ENCODE results near the gene ZNF423. TPM values are rescaled to one million over a fixed set of nuclear protein-coding genes. Genes with fewer than 3 reads are reported as not detected.

ZNF423 gene
- polyA plus RNA-seq, 4 donors, result 0.54 to 10.3 (median 2.9) TPM; not detected in 1

- FAIRE-seq (no peak), DNase-seq (no peak)
- Histone ChIP-seq H3K4me3 (ENCODE audit: low read depth in 1 of 3, low read length in 3 of 3) (no peak overlapping the region), H3K4me1 (ENCODE audit: control insufficient read depth in 3 of 3, insufficient read depth in 2 of 3, low read depth in 1 of 3, low read length in 2 of 3) (no peaks in the 10 kb centered on the region), H3K36me3 (ENCODE audit: control insufficient read depth in 3 of 3, insufficient read depth in 2 of 3, low read depth in 1 of 3, low read length in 3 of 3) (no peaks in the 10 kb centered on the region), H3K27ac (ENCODE audit: low read depth in 1 of 3, low read length in 2 of 3) (no peak overlapping the region), H3K9me3 (ENCODE audit: control insufficient read depth in 2 of 2, insufficient read depth in 1 of 2, low read depth in 1 of 2, low read length in 1 of 2) (no peaks in the 10 kb centered on the region), H3K27me3 (ENCODE audit: control insufficient read depth in 3 of 3, insufficient read depth in 3 of 3, low read length in 3 of 3) (peaks cover 0 to 8% (median 5%) of the 10 kb centered on the region in 3 donors)
- WGBS, 3 donors, result 73 to 89% (median 78%) methylated on average over 6 of the region's 6 CpGs
These were observed 395.8 kb downstream of the ZNF423 start for GRCh38 chr16:49459953-49460735.

GRCh38 chr16:49458656-49459445 is 397.1 kb downstream of the ZNF423 start:
- peaks cover 0 to 3% (median 0%) of the 10 kb centered on the region in 3 donors for H3K27me3 ChIP-seq (ENCODE audit: control insufficient read depth in 3 of 3, insufficient read depth in 3 of 3, low read length in 3 of 3)
- DNase-seq (no peak), FAIRE-seq (no peak)

GRCh38 chr16:49458243-49458642 is 397.7 kb downstream of the ZNF423 start:
- WGBS, 3 donors, result 63 to 85% (median 71%) methylated on average over 6 of the region's 6 CpGs
- no peaks in the 10 kb centered on the region for H3K4me1 ChIP-seq (ENCODE audit: control insufficient read depth in 3 of 3, insufficient read depth in 2 of 3, low read depth in 1 of 3, low read length in 2 of 3)
- no peak overlapping the region for H3K27ac ChIP-seq (ENCODE audit: low read depth in 1 of 3, low read length in 2 of 3)
- peaks cover 0 to 3% (median 0%) of the 10 kb centered on the region in 3 donors for H3K27me3 ChIP-seq (ENCODE audit: control insufficient read depth in 3 of 3, insufficient read depth in 3 of 3, low read length in 3 of 3)
- no peak for DNase-seq
- no peak for FAIRE-seq
- H3K36me3 ChIP-seq (ENCODE audit: control insufficient read depth in 3 of 3, insufficient read depth in 2 of 3, low read depth in 1 of 3, low read length in 3 of 3), result no peaks in the 10 kb centered on the region
- no peak overlapping the region for H3K4me3 ChIP-seq (ENCODE audit: low read depth in 1 of 3, low read length in 3 of 3)
- no peaks in the 10 kb centered on the region for H3K9me3 ChIP-seq (ENCODE audit: control insufficient read depth in 2 of 2, insufficient read depth in 1 of 2, low read depth in 1 of 2, low read length in 1 of 2)

More at GRCh38 chr16:49458656-49459445, 397.1 kb downstream of the ZNF423 start:
- no peak overlapping the region for H3K27ac ChIP-seq (ENCODE audit: low read depth in 1 of 3, low read length in 2 of 3)
- H3K9me3 ChIP-seq (ENCODE audit: control insufficient read depth in 2 of 2, insufficient read depth in 1 of 2, low read depth in 1 of 2, low read length in 1 of 2), result no peaks in the 10 kb centered on the region
- H3K4me1 ChIP-seq (ENCODE audit: control insufficient read depth in 3 of 3, insufficient read depth in 2 of 3, low read depth in 1 of 3, low read length in 2 of 3), result no peaks in the 10 kb centered on the region
- H3K36me3 ChIP-seq (ENCODE audit: control insufficient read depth in 3 of 3, insufficient read depth in 2 of 3, low read depth in 1 of 3, low read length in 3 of 3), result no peaks in the 10 kb centered on the region
- WGBS, 3 donors, result 78 to 88% (median 85%) methylated on average over 5 of the region's 5 CpGs
- H3K4me3 ChIP-seq (ENCODE audit: low read depth in 1 of 3, low read length in 3 of 3), result no peak overlapping the region

DNA sequence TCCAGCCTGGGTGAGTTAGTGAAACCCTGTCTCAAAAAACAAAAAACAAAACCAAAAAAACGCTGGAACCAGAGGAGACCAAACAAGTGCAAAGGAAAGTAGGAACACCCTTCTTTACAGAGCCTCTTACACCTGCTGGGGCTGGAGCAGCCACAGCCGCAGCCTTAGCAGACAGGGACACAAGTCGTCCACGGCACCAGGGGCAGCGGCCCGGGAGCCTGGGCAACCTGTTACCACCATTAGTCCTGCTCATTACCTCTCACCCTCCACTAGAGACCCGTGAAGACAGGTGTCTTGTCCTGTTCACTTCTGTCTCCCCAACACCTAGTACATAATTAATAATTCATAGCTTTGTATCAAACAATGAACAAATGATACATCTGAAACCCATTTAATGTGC is 398.7 kb downstream of the ZNF423 start:
- DNase-seq, result no peak
- no peaks in the 10 kb centered on the region for H3K9me3 ChIP-seq (ENCODE audit: control insufficient read depth in 2 of 2, insufficient read depth in 1 of 2, low read depth in 1 of 2, low read length in 1 of 2)
- H3K36me3 ChIP-seq (ENCODE audit: control insufficient read depth in 3 of 3, insufficient read depth in 2 of 3, low read depth in 1 of 3, low read length in 3 of 3), result no peaks in the 10 kb centered on the region
- H3K27ac ChIP-seq (ENCODE audit: low read depth in 1 of 3, low read length in 2 of 3), result no peak overlapping the region
- H3K4me1 ChIP-seq (ENCODE audit: control insufficient read depth in 3 of 3, insufficient read depth in 2 of 3, low read depth in 1 of 3, low read length in 2 of 3), result no peaks in the 10 kb centered on the region
- H3K27me3 ChIP-seq (ENCODE audit: control insufficient read depth in 3 of 3, insufficient read depth in 3 of 3, low read length in 3 of 3), result peaks cover 0 to 3% (median 0%) of the 10 kb centered on the region in 3 donors
- 74 to 86% (median 77%) methylated on average over 7 of the region's 7 CpGs for WGBS, 3 donors
- no peak for FAIRE-seq
- no peak overlapping the region for H3K4me3 ChIP-seq (ENCODE audit: low read depth in 1 of 3, low read length in 3 of 3)

DNA sequence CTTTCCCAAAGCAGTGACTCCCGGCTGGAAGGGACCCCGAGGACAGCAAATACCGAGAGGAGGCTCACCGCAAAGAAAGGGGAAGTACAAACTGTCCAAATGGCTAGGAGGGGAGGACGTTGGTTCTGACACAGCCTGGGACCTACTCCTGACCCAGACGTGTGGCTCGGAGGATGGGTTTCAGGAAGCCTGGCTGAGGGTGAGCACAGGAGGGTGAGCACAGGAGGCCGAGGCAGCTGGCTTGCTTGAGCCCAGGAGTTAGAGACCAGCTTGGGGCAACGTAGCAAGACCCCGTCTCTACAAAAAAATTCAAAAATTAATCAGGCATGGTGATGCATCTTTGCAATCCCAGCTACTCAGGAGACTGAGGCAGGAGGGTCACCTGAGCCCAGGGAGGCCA is 399.1 kb downstream of the ZNF423 start:
- Histone ChIP-seq H3K4me3 (ENCODE audit: low read depth in 1 of 3, low read length in 3 of 3) (no peak overlapping the region), H3K36me3 (ENCODE audit: control insufficient read depth in 3 of 3, insufficient read depth in 2 of 3, low read depth in 1 of 3, low read length in 3 of 3) (no peaks in the 10 kb centered on the region), H3K27ac (ENCODE audit: low read depth in 1 of 3, low read length in 2 of 3) (no peak overlapping the region), H3K4me1 (ENCODE audit: control insufficient read depth in 3 of 3, insufficient read depth in 2 of 3, low read depth in 1 of 3, low read length in 2 of 3) (no peaks in the 10 kb centered on the region), H3K9me3 (ENCODE audit: control insufficient read depth in 2 of 2, insufficient read depth in 1 of 2, low read depth in 1 of 2, low read length in 1 of 2) (no peaks in the 10 kb centered on the region), H3K27me3 (ENCODE audit: control insufficient read depth in 3 of 3, insufficient read depth in 3 of 3, low read length in 3 of 3) (peaks cover 0 to 6% (median 0%) of the 10 kb centered on the region in 3 donors)
- FAIRE-seq (no peak), DNase-seq (no peak)
- 81 to 85% (median 83%) methylated on average over 10 of the region's 10 CpGs for WGBS, 3 donors

GRCh38 chr16:49455991-49456745 is 399.7 kb downstream of the ZNF423 start:
- WGBS, 3 donors, result 77 to 90% (median 77%) methylated on average over 8 of the region's 8 CpGs
- FAIRE-seq, result no peak

DNA sequence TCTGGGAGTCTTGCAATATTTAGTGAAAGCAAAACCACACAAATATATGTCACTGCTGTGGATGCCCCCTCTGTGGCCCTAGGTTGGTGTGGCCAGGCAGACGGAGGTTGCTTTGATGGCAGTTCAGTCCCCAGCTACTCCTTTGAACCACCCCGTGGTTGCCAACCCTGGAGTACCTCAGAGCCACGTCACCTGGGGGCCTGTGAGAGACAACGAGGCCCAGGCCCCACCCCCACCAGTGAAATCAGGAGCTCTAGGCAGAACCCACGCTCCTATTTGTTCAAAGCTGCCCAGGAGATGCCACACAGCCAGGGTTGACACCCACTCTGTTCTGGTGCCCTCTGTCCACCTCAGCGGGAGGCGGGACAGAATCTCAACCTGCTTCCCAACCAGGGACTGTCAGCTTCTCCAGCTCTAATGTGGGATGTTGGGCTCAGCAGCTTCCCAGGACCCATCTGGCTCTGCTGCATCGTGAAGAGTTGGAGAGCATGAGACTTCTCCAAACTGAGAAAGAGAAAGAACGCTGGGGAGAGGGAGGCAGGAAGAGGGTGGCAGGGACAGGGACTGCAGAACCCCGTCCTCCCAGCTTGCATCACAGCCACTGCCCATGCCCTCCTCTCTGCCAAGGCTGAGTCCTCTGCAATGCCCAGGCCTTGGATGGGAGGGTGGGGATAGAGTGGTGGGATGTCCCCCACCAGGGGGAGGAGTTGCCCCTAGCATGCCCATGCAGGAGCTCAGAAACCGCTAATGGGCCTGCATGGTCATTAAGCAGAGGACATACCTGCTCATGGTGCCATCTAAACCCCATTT is 400.5 kb downstream of the ZNF423 start:
- WGBS, 3 donors, result 77 to 82% (median 80%) methylated on average over 11 of the region's 11 CpGs
- no peak for DNase-seq

More at GRCh38 chr16:49455991-49456745, 399.7 kb downstream of the ZNF423 start:
- Histone ChIP-seq H3K27me3 (ENCODE audit: control insufficient read depth in 3 of 3, insufficient read depth in 3 of 3, low read length in 3 of 3) (peaks cover 0 to 6% (median 0%) of the 10 kb centered on the region in 3 donors), H3K4me1 (ENCODE audit: control insufficient read depth in 3 of 3, insufficient read depth in 2 of 3, low read depth in 1 of 3, low read length in 2 of 3) (no peaks in the 10 kb centered on the region), H3K4me3 (ENCODE audit: low read depth in 1 of 3, low read length in 3 of 3) (no peak overlapping the region), H3K27ac (ENCODE audit: low read depth in 1 of 3, low read length in 2 of 3) (no peak overlapping the region), H3K9me3 (ENCODE audit: control insufficient read depth in 2 of 2, insufficient read depth in 1 of 2, low read depth in 1 of 2, low read length in 1 of 2) (no peaks in the 10 kb centered on the region), H3K36me3 (ENCODE audit: control insufficient read depth in 3 of 3, insufficient read depth in 2 of 3, low read depth in 1 of 3, low read length in 3 of 3) (no peaks in the 10 kb centered on the region)
- no peak for DNase-seq

More for the DNA sequence above, 400.5 kb downstream of the ZNF423 start:
- Histone ChIP-seq H3K36me3 (ENCODE audit: control insufficient read depth in 3 of 3, insufficient read depth in 2 of 3, low read depth in 1 of 3, low read length in 3 of 3) (no peaks in the 10 kb centered on the region), H3K4me3 (ENCODE audit: low read depth in 1 of 3, low read length in 3 of 3) (no peak overlapping the region), H3K4me1 (ENCODE audit: control insufficient read depth in 3 of 3, insufficient read depth in 2 of 3, low read depth in 1 of 3, low read length in 2 of 3) (no peaks in the 10 kb centered on the region), H3K9me3 (ENCODE audit: control insufficient read depth in 2 of 2, insufficient read depth in 1 of 2, low read depth in 1 of 2, low read length in 1 of 2) (no peaks in the 10 kb centered on the region), H3K27me3 (ENCODE audit: control insufficient read depth in 3 of 3, insufficient read depth in 3 of 3, low read length in 3 of 3) (peaks cover 0 to 6% (median 0%) of the 10 kb centered on the region in 3 donors), H3K27ac (ENCODE audit: low read depth in 1 of 3, low read length in 2 of 3) (no peak overlapping the region)
- no peak for FAIRE-seq

Data from small intestine (tissue), 7 donors.